K562 (cell line): Measurements from ENCODE around the gene SH3TC1. TPM values are rescaled to one million over a fixed set of nuclear protein-coding genes. Genes with fewer than 3 reads are reported as not detected.

Experiments
- ATAC-seq: fragments of 200-7000 bp; cut with Tn5 transposase; 3 replicates; pipeline ENCODE4 v1.9.1; 2020; ENCODE audit warnings: moderate library complexity
- BruUV-seq: library from RNA; stranded (reverse); fragments of 400-500 nt; replicated peaks from 2 replicates; lab custom pipeline; 2021; lab: Mats Ljungman, UMichigan
- CTCF ChIA-PET: fragments of 300-600 bp; formaldehyde crosslinking; extraction: SDS; loops from one replicate; lab custom pipeline; 2021; ENCODE audit warnings: low intra/inter-chr PET ratio; lab: Yijun Ruan, JAX
- POLR2A ChIA-PET: fragments of 300-600, 350-650 bp; sonication (Branson Sonifier 250); formaldehyde crosslinking; extraction: SDS; loops from one replicate; lab custom pipeline; 2021; ENCODE audit warnings: antibody characterized with exemption, inconsistent platforms; lab: Yijun Ruan, JAX
- DNase-seq, 4 experiments: peaks; one replicate each; pipeline versions ENCODE4 v3.0.0 to v3.0.0-alpha.2; 2011 to 2018; ENCODE audit warnings: low spot score in 3 of 4, mixed read lengths in 3 of 4; ENCODE audit errors: extremely low read depth in 1 of 4
- FAIRE-seq: peaks from 2 replicates; lab custom pipeline; 2011; peaks lifted over from hg19 to GRCh38; lab: Jason Lieb, UNC
- H2AFZ ChIP-seq: 2 replicates; pipeline ENCODE4 v1.6.0; 2011; ENCODE audit warnings: low read depth, low read length, control low read depth, inconsistent platforms
- H3K27ac ChIP-seq: fragments of 200-600 bp; 3 replicates; pipeline ENCODE4 v1.8.0; 2011; ENCODE audit warnings: low read depth, mild to moderate bottlenecking, control low read depth, inconsistent platforms, low read length, moderate library complexity, mixed read lengths; ENCODE audit errors: extremely low read depth
- H3K27me3 ChIP-seq, 2 experiments: fragments of 300-600 bp in 1 of 2; 2 replicates in 1 of 2; 3 replicates in 1 of 2; pipeline versions ENCODE4 v1.6.0 to v1.8.0; 2011; ENCODE audit warnings: inconsistent platforms in 2 of 2, low read length in 2 of 2, mild to moderate bottlenecking in 1 of 2, mixed read lengths in 1 of 2, moderate library complexity in 1 of 2; ENCODE audit not compliant: control insufficient read depth in 2 of 2, insufficient read depth in 2 of 2
- H3K36me3 ChIP-seq: fragments of 300-600 bp; 3 replicates; pipeline ENCODE4 v1.8.0; 2011; ENCODE audit warnings: mild to moderate bottlenecking, low read length, inconsistent platforms; ENCODE audit not compliant: control insufficient read depth, insufficient read depth
- H3K4me1 ChIP-seq, 2 experiments: fragments of 200-600 bp in 1 of 2; replicated peaks in 1 of 2; 2 replicates in 1 of 2; 3 replicates in 1 of 2; pipeline versions ENCODE4 v1.5.1 to v1.8.0; 2011; ENCODE audit warnings: inconsistent platforms in 2 of 2, low read length in 2 of 2, mild to moderate bottlenecking in 1 of 2, mixed read lengths in 1 of 2, moderate library complexity in 1 of 2; ENCODE audit not compliant: control insufficient read depth in 2 of 2, insufficient read depth in 2 of 2
- H3K4me2 ChIP-seq: 2 replicates; pipeline ENCODE4 v1.6.1; 2011; ENCODE audit warnings: low read length, control low read depth, inconsistent platforms, mixed read lengths; ENCODE audit not compliant: insufficient read depth
- H3K4me3 ChIP-seq: fragments of 200-600 bp; sonication (generic), shearing (Covaris generic); 2 replicates; pipeline ENCODE4 v1.5.1; 2016; ENCODE audit warnings: control low read depth, inconsistent platforms
- H3K79me2 ChIP-seq: fragments of 200-600 bp; 3 replicates; pipeline ENCODE4 v1.8.0; 2011; ENCODE audit warnings: low read length, inconsistent platforms; ENCODE audit not compliant: control insufficient read depth, insufficient read depth
- H3K9ac ChIP-seq, 2 experiments: 2 replicates each; pipeline versions ENCODE4 v1.6.0 to v1.6.1; 2011; ENCODE audit warnings: low read depth in 2 of 2, low read length in 2 of 2, control low read depth in 1 of 2, inconsistent platforms in 1 of 2, mild to moderate bottlenecking in 1 of 2, mixed read lengths in 1 of 2; ENCODE audit not compliant: insufficient read depth in 1 of 2
- H3K9me1 ChIP-seq: one replicate; pipeline ENCODE4 v1.6.0; 2011; ENCODE audit warnings: inconsistent platforms, mild to moderate bottlenecking, low read length, moderate library complexity; ENCODE audit not compliant: control insufficient read depth, insufficient read depth
- H3K9me3 ChIP-seq: replicated peaks from 2 replicates; pipeline ENCODE4 v1.5.1; 2011; ENCODE audit warnings: low read depth, low read length, inconsistent platforms; ENCODE audit not compliant: control insufficient read depth, insufficient read depth
- H4K20me1 ChIP-seq: replicated peaks from 2 replicates; pipeline ENCODE4 v1.6.1; 2011; ENCODE audit warnings: low read length, inconsistent platforms, mixed read lengths; ENCODE audit not compliant: control insufficient read depth, insufficient read depth
- ELF1 ChIP-seq: fragments of 200-800 bp; sonication (Bioruptor generic); IDR thresholded peaks from 2 replicates; pipeline ENCODE4 v1.6.1; 2016; ENCODE audit warnings: missing genetic modification characterization, missing compliant biosample characterization
- KAT8 ChIP-seq: fragments of 450-650 bp; IDR thresholded peaks from 2 replicates; pipeline ENCODE4 v1.6.1; 2016; ENCODE audit warnings: low read depth, mild to moderate bottlenecking
- NEUROD1 ChIP-seq: fragments of 150-350 bp; IDR thresholded peaks from 2 replicates; pipeline ENCODE4 v1.6.1; 2014; ENCODE audit warnings: borderline replicate concordance, low read length, low read depth; ENCODE audit not compliant: partially characterized antibody
- NFE2L1 ChIP-seq: fragments of 450-650 bp; IDR thresholded peaks from 2 replicates; pipeline ENCODE4 v1.6.1; 2016; ENCODE audit warnings: missing genetic modification characterization, low read depth, mild to moderate bottlenecking, missing compliant biosample characterization, moderate library complexity, borderline replicate concordance
- PHTF2 ChIP-seq: fragments of 250-450 bp; sonication (Bioruptor Pico); IDR thresholded peaks from 2 replicates; pipeline ENCODE4 v1.5.0; 2021; ENCODE audit warnings: mild to moderate bottlenecking
- TAF7 ChIP-seq: fragments of 450-650 bp; IDR thresholded peaks from 2 replicates; pipeline ENCODE4 v1.6.1; 2016; ENCODE audit warnings: missing genetic modification characterization, missing compliant biosample characterization
- TSC22D4 ChIP-seq: fragments of 450-650 bp; IDR thresholded peaks from 2 replicates; pipeline ENCODE4 v1.6.1; 2016; ENCODE audit warnings: missing genetic modification characterization, missing biosample characterization, control low read depth
- ZBTB17 ChIP-seq: fragments of 450-650 bp; formaldehyde crosslinking; IDR thresholded peaks from 2 replicates; pipeline ENCODE4 v1.4.0; 2020; ENCODE audit warnings: mild to moderate bottlenecking
- ZFX ChIP-seq: sonication (generic); formaldehyde crosslinking; IDR thresholded peaks from 2 replicates; pipeline ENCODE4 v1.8.0; 2022; ENCODE audit warnings: mild to moderate bottlenecking, missing genetic modification reagents, moderate library complexity
- ZNF121 ChIP-seq: sonication (generic); formaldehyde crosslinking; conservative IDR thresholded peaks from 2 replicates; pipeline ENCODE4 v1.8.0; 2022; ENCODE audit warnings: missing genetic modification reagents
- ZNF232 ChIP-seq: sonication (generic); formaldehyde crosslinking; IDR thresholded peaks from 2 replicates; pipeline ENCODE4 v1.8.0; 2022; ENCODE audit warnings: mild to moderate bottlenecking, missing genetic modification reagents
- WGBS: fragments of 100-300 bp; shearing (Covaris generic); methylation state at CpG from one replicate; pipeline ENCODE4 v1.1.6; 2016; ENCODE audit warnings: low coverage, mixed read lengths; ENCODE audit not compliant: insufficient coverage; ENCODE audit errors: missing lambda C conversion rate; 5-methylcytosine and 5-hydroxymethylcytosine counted together
- in situ Hi-C: fragments of 300-500 bp; cut with MboI; formaldehyde crosslinking; loops from 4 replicates; pipeline ENCODE4 v1.15.0; 2018; ENCODE audit warnings: inconsistent platforms, mixed read lengths
- intact Hi-C: fragments of 100-400 bp; cut with micrococcal nuclease; formaldehyde crosslinking; loops from 2 replicates; pipeline ENCODE4 v1.14.2; 2022
- polyA plus RNA-seq, 8 experiments: library from polyadenylated mRNA; depleted of rRNA in 4 of 8; stranded (reverse) in 5 of 8; unstranded in 3 of 8; fragments of >200 nt; fragmentation: Nextera tagmentation in 2 of 8; fragmentation: Illumina TruSeq in 1 of 8; extraction: Ambion mirVana in 2 of 8; extraction: Trizol in 1 of 8; gene quantifications; 2 replicates each; pipeline versions ENCODE4 v1.2.1 to v1.2.3, GENCODE V29; 2011 to 2014; ENCODE audit warnings: inconsistent platforms in 1 of 8, missing spikeins in 1 of 8
- total RNA-seq, 7 experiments: library from RNA; depleted of rRNA in 6 of 7; stranded (reverse); fragments of >200 nt in 6 of 7; fragmentation: Illumina TruSeq in 2 of 7; extraction: Trizol in 2 of 7; gene quantifications; 2 replicates each; pipeline versions ENCODE4 v1.2.1 to v1.2.3, GENCODE V29; 2011 to 2021; ENCODE audit warnings: low replicate concordance in 1 of 7
- TF ChIP-seq, protein P1 (sequence below), 2 experiments: fragments of 200-800 bp in 1 of 2; sonication (Bioruptor generic) in 1 of 2; sonication (generic) in 1 of 2; formaldehyde crosslinking in 1 of 2; IDR thresholded peaks in 1 of 2; conservative IDR thresholded peaks in 1 of 2; 2 replicates each; pipeline versions ENCODE4 v1.5.0 to v1.6.1; 2016 to 2020; ENCODE audit warnings: missing compliant biosample characterization in 1 of 2, missing genetic modification characterization in 1 of 2, missing genetic modification reagents in 1 of 2
- TF ChIP-seq, protein P2 (sequence below): fragments of 250-450 bp; sonication (Bioruptor Pico); IDR thresholded peaks from 2 replicates; pipeline ENCODE4 v1.5.0; 2020; ENCODE audit warnings: mild to moderate bottlenecking
- TF ChIP-seq, protein P3 (sequence below): fragments of 250-450 bp; sonication (Bioruptor Pico); IDR thresholded peaks from 2 replicates; pipeline ENCODE4 v1.5.0; 2021; ENCODE audit warnings: mild to moderate bottlenecking, moderate library complexity

SH3TC1 gene
- total and polyA plus RNA-seq, 9 of the 15 experiments (the other 6 are each of a cell fraction or from before 2014, with no cell fraction given): 0.04 to 2.1 (median 0.48) TPM; not detected in 1

DNA sequence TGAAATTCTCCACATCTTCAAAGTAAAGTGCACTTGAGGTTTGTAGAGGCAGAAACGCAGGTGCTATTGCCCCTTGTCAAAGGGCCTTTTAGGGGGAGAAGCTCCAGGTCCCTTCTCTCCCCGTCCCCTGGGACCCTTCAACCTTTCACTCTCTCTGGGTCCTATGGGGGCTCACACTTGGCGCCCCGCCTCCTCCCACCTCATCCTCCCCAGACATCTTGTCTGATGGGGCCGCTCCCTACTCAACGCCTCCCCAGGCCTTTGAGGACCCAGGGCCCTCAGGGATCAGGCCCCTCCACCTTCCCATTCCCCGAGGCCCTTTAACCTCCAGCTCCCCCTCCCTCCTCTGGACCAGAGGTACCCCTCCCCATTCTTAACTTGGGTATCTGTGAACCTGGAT lies 69.1 kb downstream of the SH3TC1 start:
- no peaks in the 10 kb centered on the region for H3K79me2 ChIP-seq
- H3K27ac ChIP-seq: no peak overlapping the region
- in situ Hi-C loops (no loop called here), intact Hi-C loops (no loop called here)
- ChIA-PET POLR2A (interaction anchor here (0.8 to 1.3 kb wide), 3 partner anchors 10 to 35 kb away, joined by 4 to 5 read pairs (median 4); no protein-coding TSS in a partner anchor), CTCF (interaction anchor here (2.3 kb wide), 1 partner anchor 135 kb away, joined by 22 read pairs; no protein-coding TSS in a partner anchor)
- H3K4me1 ChIP-seq: peaks cover 0 to 32% of the 10 kb centered on the region in 2 experiments; a peak in 4 of 5 replicates
- peaks cover 4% of the 10 kb centered on the region for H3K9me1 ChIP-seq
- WGBS: 39% methylated on average over 5 of the region's 7 CpGs
- no peaks in the 10 kb centered on the region for H3K36me3 ChIP-seq
- no peak overlapping the region for H2AFZ ChIP-seq
- peaks cover 0 to 26% of the 10 kb centered on the region in 2 experiments; a peak in 3 of 5 replicates for H3K27me3 ChIP-seq
- peaks cover 3% of the 10 kb centered on the region; the same call in 1 of the 2 replicates for H4K20me1 ChIP-seq
- BruUV-seq: no TSS peak
- DNase-seq (no peak), ATAC-seq (no peak), FAIRE-seq (no peak)
- H3K4me3 ChIP-seq: no peak overlapping the region
- no peaks in the 10 kb centered on the region for H3K9me3 ChIP-seq
- no peak overlapping the region for H3K9ac ChIP-seq
- no peak overlapping the region for H3K4me2 ChIP-seq
- TF ChIP-seq TSC22D4 (tag) (no peak), ZFX (CRISPR knock-in tag) (no peak), ZBTB17 (no peak), NEUROD1 (no peak), NFE2L1 (tag) (no peak), ZNF232 (CRISPR knock-in tag) (no peak), ELF1 (tag) (no peak), TAF7 (tag) (no peak), KAT8 (no peak), PHTF2 (CRISPR knock-in tag) (no peak), ZNF121 (CRISPR knock-in tag) (no peak)
- TF ChIP-seq, protein P1, sequence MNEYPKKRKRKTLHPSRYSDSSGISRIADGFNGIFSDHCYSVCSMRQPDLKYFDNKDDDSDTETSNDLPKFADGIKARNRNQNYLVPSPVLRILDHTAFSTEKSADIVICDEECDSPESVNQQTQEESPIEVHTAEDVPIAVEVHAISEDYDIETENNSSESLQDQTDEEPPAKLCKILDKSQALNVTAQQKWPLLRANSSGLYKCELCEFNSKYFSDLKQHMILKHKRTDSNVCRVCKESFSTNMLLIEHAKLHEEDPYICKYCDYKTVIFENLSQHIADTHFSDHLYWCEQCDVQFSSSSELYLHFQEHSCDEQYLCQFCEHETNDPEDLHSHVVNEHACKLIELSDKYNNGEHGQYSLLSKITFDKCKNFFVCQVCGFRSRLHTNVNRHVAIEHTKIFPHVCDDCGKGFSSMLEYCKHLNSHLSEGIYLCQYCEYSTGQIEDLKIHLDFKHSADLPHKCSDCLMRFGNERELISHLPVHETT (CRISPR knock-in tag; conservative IDR thresholded peaks at IDR 0.05 in 1 of 2, IDR thresholded peaks at IDR 0.05 in 1 of 2): no peak
- TF ChIP-seq, protein P2, sequence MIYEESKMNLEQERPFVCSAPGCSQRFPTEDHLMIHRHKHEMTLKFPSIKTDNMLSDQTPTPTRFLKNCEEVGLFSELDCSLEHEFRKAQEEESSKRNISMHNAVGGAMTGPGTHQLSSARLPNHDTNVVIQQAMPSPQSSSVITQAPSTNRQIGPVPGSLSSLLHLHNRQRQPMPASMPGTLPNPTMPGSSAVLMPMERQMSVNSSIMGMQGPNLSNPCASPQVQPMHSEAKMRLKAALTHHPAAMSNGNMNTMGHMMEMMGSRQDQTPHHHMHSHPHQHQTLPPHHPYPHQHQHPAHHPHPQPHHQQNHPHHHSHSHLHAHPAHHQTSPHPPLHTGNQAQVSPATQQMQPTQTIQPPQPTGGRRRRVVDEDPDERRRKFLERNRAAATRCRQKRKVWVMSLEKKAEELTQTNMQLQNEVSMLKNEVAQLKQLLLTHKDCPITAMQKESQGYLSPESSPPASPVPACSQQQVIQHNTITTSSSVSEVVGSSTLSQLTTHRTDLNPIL (CRISPR knock-in tag): no peak
- TF ChIP-seq, protein P3, sequence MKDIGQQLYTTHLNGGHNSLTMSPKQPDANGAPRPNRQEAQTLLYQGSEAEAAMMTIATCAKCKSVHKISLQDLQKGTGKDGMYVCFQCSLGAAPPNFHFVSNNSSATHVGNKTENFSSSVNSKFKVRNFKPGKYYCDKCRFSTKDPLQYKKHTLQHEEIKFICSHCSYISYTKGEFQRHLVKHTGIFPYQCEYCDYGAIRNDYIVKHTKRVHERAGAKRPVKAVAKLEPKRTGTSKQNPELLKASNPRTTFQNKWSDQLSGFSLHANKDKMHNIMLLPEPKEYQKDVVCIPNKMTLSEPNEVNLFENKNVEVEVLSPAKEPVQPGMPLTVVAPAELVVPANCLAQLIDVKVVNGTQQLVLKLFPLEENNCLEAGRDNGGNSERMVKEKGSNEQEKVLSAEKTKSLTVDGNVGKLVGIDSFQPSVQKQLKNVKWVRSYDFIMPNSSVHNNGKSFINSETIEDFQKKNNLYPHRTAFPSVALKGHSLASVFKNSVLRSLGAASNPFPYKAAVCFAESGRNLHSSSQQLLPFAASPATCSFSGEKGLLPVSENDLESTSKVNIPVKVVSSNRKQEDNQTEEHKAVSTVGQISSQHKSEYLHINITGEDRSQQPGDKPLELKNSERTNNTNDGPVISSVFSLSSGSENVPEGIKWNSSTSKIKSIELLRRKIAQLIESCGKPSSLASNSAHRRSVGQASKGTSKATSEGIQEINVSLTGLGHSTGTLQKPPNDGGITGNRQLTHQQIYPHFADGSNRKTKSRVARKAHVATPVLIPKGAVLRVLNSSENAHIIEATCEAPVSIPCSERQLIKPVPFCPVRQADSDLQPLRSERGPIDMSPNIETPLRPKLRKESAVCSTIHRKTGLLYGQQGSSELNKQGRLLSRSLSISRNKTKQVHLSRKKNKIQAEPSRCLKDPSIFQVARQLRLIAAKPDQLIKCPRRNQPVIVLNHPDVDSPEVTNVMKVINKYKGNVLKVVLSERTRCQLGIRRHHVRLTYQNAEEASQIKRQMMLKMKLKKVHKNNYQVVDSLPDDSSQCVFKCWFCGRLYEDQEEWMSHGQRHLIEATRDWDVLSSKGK: no peak
